Measurements from ENCODE around the gene GOT1. TPM values are rescaled to one million over a fixed set of nuclear protein-coding genes. Genes with fewer than 3 reads are reported as not detected.

Gene GOT1
- total RNA-seq, 1 experiment from 2014 or later, result 163 TPM

- no peaks in the 10 kb centered on the region for H3K9me3 Mint-ChIP-seq (ENCODE audit: unreplicated experiment)
- H3K4me1 Mint-ChIP-seq (ENCODE audit: insufficient read depth, unreplicated experiment), result no peaks in the 10 kb centered on the region
- H3K27ac Mint-ChIP-seq (ENCODE audit: low read depth, unreplicated experiment), result no peak overlapping the region
- peaks cover 51% of the 10 kb centered on the region for H3K27me3 Mint-ChIP-seq (ENCODE audit: insufficient read depth, unreplicated experiment)
- intact Hi-C loops (cut with micrococcal nuclease), result no loop called here
- no peaks in the 10 kb centered on the region for H3K36me3 Mint-ChIP-seq (ENCODE audit: insufficient read depth, unreplicated experiment)
- H3K4me3 Mint-ChIP-seq (ENCODE audit: unreplicated experiment), result no peak overlapping the region
- TF ChIP-seq CTCF (IDR thresholded peaks at IDR 0.05; ENCODE audit: unreplicated experiment), result no peak
- POLR2A ChIA-PET, result no interaction called here
- no TSS peak for BruUV-seq (replicated peaks)
- CTCF ChIA-PET, result interaction anchor here (0.7 to 1.4 kb wide), 3 partner anchors 11 to 24 kb away, joined by 3 to 6 read pairs (median 5); no protein-coding TSS in a partner anchor
- DNase-seq (ENCODE audit: unreplicated experiment), result no peak
These were observed 27.4 kb upstream of the GOT1 start for GRCh38 chr10:99457813-99458212.

GRCh38 chr10:99456931-99457288 is 26.5 kb upstream of the GOT1 start:
- intact Hi-C loops (cut with micrococcal nuclease), result no loop called here
- Mint-ChIP-seq H3K27me3 (ENCODE audit: insufficient read depth, unreplicated experiment) (peaks cover 60% of the 10 kb centered on the region), H3K4me3 (ENCODE audit: unreplicated experiment) (no peak overlapping the region), H3K36me3 (ENCODE audit: insufficient read depth, unreplicated experiment) (no peaks in the 10 kb centered on the region), H3K9me3 (ENCODE audit: unreplicated experiment) (no peaks in the 10 kb centered on the region), H3K27ac (ENCODE audit: low read depth, unreplicated experiment) (no peak overlapping the region), H3K4me1 (ENCODE audit: insufficient read depth, unreplicated experiment) (no peaks in the 10 kb centered on the region)
- no peak for DNase-seq (ENCODE audit: unreplicated experiment)
- no TSS peak for BruUV-seq (replicated peaks)
- ChIA-PET CTCF (interaction anchor here (2.0 kb wide), 1 partner anchor 21 kb away, joined by 6 read pairs; no protein-coding TSS in a partner anchor), POLR2A (no interaction called here)
- TF ChIP-seq CTCF (IDR thresholded peaks at IDR 0.05; ENCODE audit: unreplicated experiment), result no peak

- H3K27me3 Mint-ChIP-seq (ENCODE audit: insufficient read depth, unreplicated experiment), result peaks cover 65% of the 10 kb centered on the region
- BruUV-seq (replicated peaks), result no TSS peak
- CTCF ChIA-PET, result interaction anchor here (1.1 to 2.0 kb wide), 2 partner anchors 12 to 20 kb away, joined by 3 to 6 read pairs; no protein-coding TSS in a partner anchor
These were observed 25.9 kb upstream of the GOT1 start for GRCh38 chr10:99456207-99456930.

GRCh38 chr10:99451981-99452380 is 21.6 kb upstream of the GOT1 start:
- H3K27me3 Mint-ChIP-seq (ENCODE audit: insufficient read depth, unreplicated experiment), result peaks cover 73% of the 10 kb centered on the region
- POLR2A ChIA-PET, result interaction anchor here (1.1 to 1.2 kb wide), 2 partner anchors 36 to 90 kb away, joined by 3 read pairs; no protein-coding TSS in a partner anchor
- H3K4me3 Mint-ChIP-seq (ENCODE audit: unreplicated experiment), result no peak overlapping the region
- DNase-seq (ENCODE audit: unreplicated experiment), result no peak
- H3K9me3 Mint-ChIP-seq (ENCODE audit: unreplicated experiment), result no peaks in the 10 kb centered on the region
- no peaks in the 10 kb centered on the region for H3K36me3 Mint-ChIP-seq (ENCODE audit: insufficient read depth, unreplicated experiment)
- intact Hi-C loops (cut with micrococcal nuclease), result no loop called here
- no peak overlapping the region for H3K27ac Mint-ChIP-seq (ENCODE audit: low read depth, unreplicated experiment)
- TF ChIP-seq CTCF (IDR thresholded peaks at IDR 0.05; ENCODE audit: unreplicated experiment), result no peak
- no TSS peak for BruUV-seq (replicated peaks)
- CTCF ChIA-PET, result interaction anchor here (0.6 to 2.3 kb wide), 5 partner anchors 12 to 268 kb away, joined by 3 to 17 read pairs (median 5); no protein-coding TSS in a partner anchor
- no peaks in the 10 kb centered on the region for H3K4me1 Mint-ChIP-seq (ENCODE audit: insufficient read depth, unreplicated experiment)

More at GRCh38 chr10:99456207-99456930, 25.9 kb upstream of the GOT1 start:
- Mint-ChIP-seq H3K9me3 (ENCODE audit: unreplicated experiment) (no peaks in the 10 kb centered on the region), H3K36me3 (ENCODE audit: insufficient read depth, unreplicated experiment) (no peaks in the 10 kb centered on the region), H3K4me1 (ENCODE audit: insufficient read depth, unreplicated experiment) (no peaks in the 10 kb centered on the region), H3K27ac (ENCODE audit: low read depth, unreplicated experiment) (no peak overlapping the region), H3K4me3 (ENCODE audit: unreplicated experiment) (no peak overlapping the region)
- no peak for TF ChIP-seq CTCF (IDR thresholded peaks at IDR 0.05; ENCODE audit: unreplicated experiment)
- intact Hi-C loops (cut with micrococcal nuclease), result no loop called here
- POLR2A ChIA-PET, result no interaction called here
- DNase-seq (ENCODE audit: unreplicated experiment), result no peak

Measured in MCF 10A (cell line).